NCI-H446 (cell line): ENCODE measurements around the gene CFAP157.

Experiments used
- DNase-seq, 2 experiments: peaks; one replicate each; lab custom pipeline; 2025; lab: John Stamatoyannopoulos, UW

Gene CFAP157

DNA sequence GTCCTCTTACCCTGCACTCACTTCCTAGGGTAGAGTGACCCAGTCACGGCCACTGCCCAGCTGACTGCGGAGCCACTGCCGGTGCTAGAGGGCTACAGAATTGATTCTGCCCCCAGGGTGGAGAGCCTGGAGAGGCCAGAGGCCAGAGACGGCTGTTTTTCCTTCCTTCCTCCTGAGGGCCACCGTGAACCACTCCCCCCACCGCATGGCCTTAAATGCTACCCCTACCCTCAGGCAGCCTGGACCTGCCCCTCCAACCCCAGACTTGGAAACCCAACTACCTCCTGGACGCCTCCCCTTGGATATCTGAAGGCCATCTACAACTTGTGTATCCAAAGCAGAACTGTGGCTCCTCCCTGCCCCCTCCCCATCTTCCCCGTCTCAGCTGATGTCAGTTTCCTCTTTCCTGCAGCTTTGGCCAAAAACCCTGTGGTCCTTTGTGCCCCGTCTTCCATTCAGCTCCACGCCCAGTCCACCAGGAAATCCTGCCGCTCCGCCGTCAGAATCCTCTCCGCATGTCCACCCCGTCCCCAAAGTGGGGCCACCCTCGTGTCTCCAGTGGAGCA, 55.4 kb downstream of the CFAP157 start:
- no peak for DNase-seq

DNA sequence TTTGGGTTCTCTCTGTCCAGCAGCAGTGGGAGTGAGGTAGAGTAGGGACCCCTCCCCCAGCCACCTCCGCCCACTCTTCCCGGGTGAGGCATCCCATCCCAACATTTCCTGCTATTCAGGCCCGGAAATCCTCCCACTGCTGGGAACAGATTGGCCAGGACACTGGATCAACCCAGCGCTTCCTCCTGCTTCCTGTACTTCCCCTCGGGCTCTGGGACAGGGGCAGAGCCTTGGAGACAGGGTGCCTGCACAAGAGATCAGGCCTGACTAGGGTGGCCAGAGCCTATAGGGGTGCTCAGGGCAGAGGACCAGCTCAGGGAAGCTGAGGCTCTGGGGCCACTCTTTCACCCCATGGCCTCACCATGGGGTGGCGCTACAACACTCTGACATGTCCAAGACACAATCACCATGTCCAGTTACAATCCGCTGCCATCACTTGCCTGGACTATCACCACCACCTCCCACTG, 57.2 kb downstream of the CFAP157 start:
- no peak for DNase-seq

DNA sequence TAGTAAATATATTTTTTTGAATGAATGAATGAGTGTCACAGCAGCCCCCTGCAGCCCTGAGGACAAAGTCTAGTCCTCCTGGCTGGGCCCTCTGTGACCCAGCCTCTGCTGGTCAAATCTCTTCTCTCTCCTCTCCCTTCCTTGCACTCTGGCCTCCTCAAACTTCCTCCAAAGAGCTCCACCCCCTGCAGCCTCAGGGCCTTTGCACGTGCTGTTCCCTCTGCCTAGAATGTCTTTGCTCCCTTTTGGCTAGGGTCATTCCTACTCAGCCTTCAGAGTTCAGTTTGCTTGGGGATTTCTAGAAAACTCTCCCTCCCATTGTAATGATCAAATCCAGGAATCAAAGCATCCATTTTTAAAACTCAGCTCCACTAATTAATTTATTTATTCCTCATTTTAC, 58.6 kb downstream of the CFAP157 start:
- DNase-seq = no peak
